Activated B cell treated with CpG ODN at 0.5 μM for 24 hours (primary cell): Measurements from ENCODE around the gene ABCA5. TPM values are rescaled to one million over a fixed set of nuclear protein-coding genes. Genes with fewer than 3 reads are reported as not detected.

Experiments used
- ATAC-seq: fragments of 200-7000 bp; cut with Tn5 transposase; one replicate; pipeline ENCODE4 v1.10.0; 2021; ENCODE audit warnings: low read depth, mild to moderate bottlenecking, moderate library complexity
- CTCF ChIA-PET: fragments of 350-600 bp; sonication (Branson Sonifier 250); formaldehyde crosslinking; loops from one replicate; lab custom pipeline; 2021; ENCODE audit warnings: antibody characterized with exemption; lab: Charles Lee
- POLR2A ChIA-PET: fragments of 350-600 bp; sonication (Branson Sonifier 250); formaldehyde crosslinking; loops from one replicate; lab custom pipeline; 2021; ENCODE audit warnings: antibody characterized with exemption; lab: Charles Lee
- DNase-seq: peaks from one replicate; pipeline ENCODE4 v3.0.0; 2022
- H3K27ac Mint-ChIP-seq: one replicate; pipeline ENCODE4 v1.8.0; 2020; ENCODE audit warnings: mixed read lengths
- H3K27me3 Mint-ChIP-seq: one replicate; pipeline ENCODE4 v1.8.0; 2021; ENCODE audit warnings: mixed read lengths
- H3K36me3 Mint-ChIP-seq: one replicate; pipeline ENCODE4 v1.8.0; 2021; ENCODE audit warnings: low read depth, mixed read lengths
- H3K4me1 Mint-ChIP-seq: one replicate; pipeline ENCODE4 v1.8.0; 2021; ENCODE audit warnings: mixed read lengths
- H3K4me3 Mint-ChIP-seq: one replicate; pipeline ENCODE4 v1.8.0; 2020; ENCODE audit warnings: mild to moderate bottlenecking, mixed read lengths
- H3K9me3 Mint-ChIP-seq: one replicate; pipeline ENCODE4 v1.8.0; 2020; ENCODE audit warnings: mixed read lengths
- intact Hi-C: fragments of 100-400 bp; cut with micrococcal nuclease; formaldehyde crosslinking; loops from one replicate; pipeline ENCODE4 v1.15.1; 2024
- total RNA-seq: library from RNA; stranded (reverse); gene quantifications from 2 replicates; pipeline ENCODE4 v1.2.3, GENCODE V29; 2022
- TF ChIP-seq, protein P1 (sequence below): fragments of 200-600 bp; IDR thresholded peaks from one replicate; pipeline ENCODE4 v1.8.0; 2022; ENCODE audit warnings: antibody characterized with exemption, mild to moderate bottlenecking

ABCA5 gene
- total RNA-seq, 1 donor from 2014 or later = 30.3 TPM

DNA sequence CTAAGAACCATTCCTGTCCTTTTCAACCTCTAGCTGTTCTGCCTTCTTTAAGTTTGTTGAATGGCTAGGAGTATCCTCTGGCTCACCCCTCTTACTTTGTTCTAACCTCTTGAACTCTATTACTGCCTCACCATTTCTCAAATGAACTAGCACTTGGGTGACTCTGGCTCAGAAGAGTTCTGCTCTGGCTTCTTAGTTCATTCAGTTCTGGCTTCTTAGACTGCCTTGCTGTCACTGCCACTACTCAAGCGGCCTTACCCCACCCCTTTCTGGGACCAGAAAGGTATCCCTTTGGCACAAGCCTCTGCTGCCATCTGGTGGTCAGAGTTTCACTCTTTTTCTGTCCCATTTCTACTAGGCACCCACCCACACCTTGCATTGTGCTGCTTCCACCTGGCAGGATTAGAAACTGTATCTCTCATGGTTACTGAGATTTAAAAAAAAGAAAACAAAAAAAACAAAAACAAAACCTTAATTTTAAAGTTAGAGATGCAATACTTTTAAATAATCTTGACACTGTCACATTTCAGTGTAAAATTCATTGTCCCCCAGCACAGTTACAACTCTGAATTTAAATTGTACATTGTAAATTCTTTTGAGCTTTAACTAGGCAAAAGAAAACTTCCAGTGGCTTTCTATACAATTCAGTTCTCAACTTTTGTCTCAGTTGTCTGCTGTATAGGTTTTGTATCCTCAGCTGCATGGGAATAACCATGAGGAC, 91.4 kb downstream of the ABCA5 start:
- H3K27me3 Mint-ChIP-seq = no peaks in the 10 kb centered on the region
- ChIA-PET POLR2A (no interaction called here), CTCF (interaction anchor here (0.6 to 4.4 kb wide), 8 partner anchors 9 to 702 kb away, joined by 3 to 52 read pairs (median 4); no protein-coding TSS in a partner anchor)
- H3K9me3 Mint-ChIP-seq = peaks cover 7% of the 10 kb centered on the region
- H3K36me3 Mint-ChIP-seq = peaks cover 3% of the 10 kb centered on the region
- no peak overlapping the region for H3K27ac Mint-ChIP-seq
- DNase-seq (peak; percentile 42), ATAC-seq (peak; percentile 95)
- TF ChIP-seq, protein P1, sequence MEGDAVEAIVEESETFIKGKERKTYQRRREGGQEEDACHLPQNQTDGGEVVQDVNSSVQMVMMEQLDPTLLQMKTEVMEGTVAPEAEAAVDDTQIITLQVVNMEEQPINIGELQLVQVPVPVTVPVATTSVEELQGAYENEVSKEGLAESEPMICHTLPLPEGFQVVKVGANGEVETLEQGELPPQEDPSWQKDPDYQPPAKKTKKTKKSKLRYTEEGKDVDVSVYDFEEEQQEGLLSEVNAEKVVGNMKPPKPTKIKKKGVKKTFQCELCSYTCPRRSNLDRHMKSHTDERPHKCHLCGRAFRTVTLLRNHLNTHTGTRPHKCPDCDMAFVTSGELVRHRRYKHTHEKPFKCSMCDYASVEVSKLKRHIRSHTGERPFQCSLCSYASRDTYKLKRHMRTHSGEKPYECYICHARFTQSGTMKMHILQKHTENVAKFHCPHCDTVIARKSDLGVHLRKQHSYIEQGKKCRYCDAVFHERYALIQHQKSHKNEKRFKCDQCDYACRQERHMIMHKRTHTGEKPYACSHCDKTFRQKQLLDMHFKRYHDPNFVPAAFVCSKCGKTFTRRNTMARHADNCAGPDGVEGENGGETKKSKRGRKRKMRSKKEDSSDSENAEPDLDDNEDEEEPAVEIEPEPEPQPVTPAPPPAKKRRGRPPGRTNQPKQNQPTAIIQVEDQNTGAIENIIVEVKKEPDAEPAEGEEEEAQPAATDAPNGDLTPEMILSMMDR = peak; percentile 29
- intact Hi-C loops = loop anchor here (1.0 to 10.0 kb wide), 5 partner anchors 117 to 698 kb away; no protein-coding TSS in a partner anchor
- H3K4me3 Mint-ChIP-seq = no peak overlapping the region
- peaks cover 5% of the 10 kb centered on the region for H3K4me1 Mint-ChIP-seq

DNA sequence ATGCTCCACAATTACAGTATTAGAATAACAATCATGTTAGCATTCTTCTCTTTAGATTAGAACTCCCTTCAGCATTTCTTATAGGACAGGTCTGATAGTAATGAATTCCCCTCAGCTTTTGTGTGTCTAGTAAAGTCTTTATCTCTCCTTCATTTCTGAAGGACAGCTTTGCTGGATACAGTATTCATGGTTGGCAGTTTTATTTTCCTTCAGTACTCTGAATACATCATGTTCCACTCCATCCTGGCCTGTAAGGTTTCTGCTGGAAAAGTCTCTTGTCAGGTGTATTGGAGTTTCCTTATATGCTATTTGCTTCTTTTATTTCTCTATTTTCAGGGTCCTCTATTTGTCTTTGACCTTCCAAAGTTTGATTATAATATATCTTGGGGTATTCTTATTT, 94.3 kb downstream of the ABCA5 start:
- no peak overlapping the region for H3K27ac Mint-ChIP-seq
- no peaks in the 10 kb centered on the region for H3K27me3 Mint-ChIP-seq
- ChIA-PET POLR2A (no interaction called here), CTCF (interaction anchor here (2.4 to 4.4 kb wide), 2 partner anchors 456 to 461 kb away, joined by 9 to 52 read pairs; no protein-coding TSS in a partner anchor)
- peaks cover 13% of the 10 kb centered on the region for H3K4me1 Mint-ChIP-seq
- ATAC-seq = no peak
- TF ChIP-seq, protein P1 = no peak
- H3K4me3 Mint-ChIP-seq = no peak overlapping the region
- intact Hi-C loops = loop anchor here (5.0 to 10.0 kb wide), 2 partner anchors 165 to 258 kb away; no protein-coding TSS in a partner anchor
- H3K9me3 Mint-ChIP-seq = peaks cover 7% of the 10 kb centered on the region
- peaks cover 3% of the 10 kb centered on the region for H3K36me3 Mint-ChIP-seq
- no peak for DNase-seq

DNA sequence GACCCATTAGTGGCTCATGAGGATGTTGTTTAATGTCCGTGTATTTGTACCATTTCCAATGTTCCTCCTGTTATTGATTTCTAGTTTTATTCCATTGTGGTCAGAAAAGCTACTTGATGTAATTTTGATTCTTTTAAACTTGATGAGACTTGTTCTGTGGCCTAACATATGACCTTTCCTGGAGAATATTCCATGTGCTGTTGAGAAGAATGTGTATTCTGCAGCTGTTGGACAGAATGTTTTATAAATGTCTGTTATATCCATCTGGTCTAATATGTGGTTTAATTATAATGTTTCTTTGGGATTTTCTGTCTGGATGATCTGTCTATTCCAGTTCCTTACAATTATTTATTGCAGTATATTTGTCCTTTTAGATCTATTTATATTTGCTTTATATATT, 95.4 kb downstream of the ABCA5 start:
- ChIA-PET CTCF (no interaction called here), POLR2A (no interaction called here)
- DNase-seq (no peak), ATAC-seq (no peak)
- Mint-ChIP-seq H3K36me3 (peaks cover 3% of the 10 kb centered on the region), H3K27me3 (no peaks in the 10 kb centered on the region), H3K4me3 (no peak overlapping the region), H3K9me3 (peaks cover 7% of the 10 kb centered on the region), H3K4me1 (peaks cover 17% of the 10 kb centered on the region), H3K27ac (no peak overlapping the region)
- intact Hi-C loops = loop anchor here (5.0 to 10.0 kb wide), 2 partner anchors 164 to 257 kb away; no protein-coding TSS in a partner anchor
- TF ChIP-seq, protein P1 = no peak

DNA sequence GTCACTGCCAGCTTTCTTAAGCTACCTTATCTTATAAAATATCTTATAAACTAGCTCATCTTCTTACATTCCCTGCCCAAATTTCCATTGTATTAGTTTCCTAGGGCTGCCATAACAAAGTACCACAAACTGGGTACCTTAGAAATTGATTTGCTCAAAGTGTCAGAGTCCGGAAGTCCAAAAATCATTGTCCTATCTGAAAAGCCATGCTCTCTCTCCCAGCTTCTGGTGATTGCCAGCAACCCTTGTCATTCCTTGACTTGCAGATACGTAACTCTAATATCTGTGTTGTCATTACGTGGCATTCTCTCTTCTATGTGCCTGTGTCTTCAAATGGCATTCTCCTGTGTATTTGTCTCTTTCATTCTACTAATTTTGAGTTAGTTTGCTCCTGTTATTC, 96.0 kb downstream of the ABCA5 start:
- Mint-ChIP-seq H3K27ac (no peak overlapping the region), H3K27me3 (no peaks in the 10 kb centered on the region), H3K36me3 (peaks cover 3% of the 10 kb centered on the region), H3K4me3 (no peak overlapping the region), H3K9me3 (peaks cover 7% of the 10 kb centered on the region), H3K4me1 (peaks cover 17% of the 10 kb centered on the region)
- ChIA-PET POLR2A (no interaction called here), CTCF (no interaction called here)
- DNase-seq (no peak), ATAC-seq (no peak)
- intact Hi-C loops = loop anchor here (5.0 to 10.0 kb wide), 2 partner anchors 164 to 256 kb away; no protein-coding TSS in a partner anchor
- TF ChIP-seq, protein P1 = no peak

DNA sequence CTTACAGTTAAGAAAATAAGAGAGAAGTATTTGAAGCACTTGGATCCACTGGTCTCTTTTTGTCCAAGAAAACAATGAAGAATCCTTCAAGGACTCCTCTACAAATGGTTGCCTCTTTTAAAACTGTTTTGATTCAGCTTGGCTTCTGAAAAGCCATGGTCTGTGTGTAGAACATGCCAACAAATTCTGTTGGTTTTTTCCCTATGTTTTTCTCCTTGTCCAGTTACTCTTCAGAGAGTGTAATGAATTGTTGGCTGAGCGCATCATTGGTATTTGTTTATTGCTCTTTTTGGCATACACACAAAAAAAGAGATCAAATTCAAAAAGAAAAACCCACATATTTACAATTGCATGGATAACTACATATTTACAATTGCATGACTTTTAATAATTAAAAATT, 98.4 kb downstream of the ABCA5 start, which contains the start of gene ABCA10:
ABCA10 (minus strand) TSS at position 249 of the 400 bp plus-strand sequence. CDS start 3,466 bp downstream, outside the sequence.
- TF ChIP-seq, protein P1 = no peak
- ATAC-seq = no peak
- no peaks in the 10 kb centered on the region for H3K27me3 Mint-ChIP-seq
- ChIA-PET POLR2A (no interaction called here), CTCF (no interaction called here)
- peaks cover 3% of the 10 kb centered on the region for H3K36me3 Mint-ChIP-seq
- H3K4me1 Mint-ChIP-seq = peaks cover 19% of the 10 kb centered on the region
- intact Hi-C loops = no loop called here
- H3K4me3 Mint-ChIP-seq = no peak within 1 kb of the TSS
- DNase-seq = no peak
- H3K27ac Mint-ChIP-seq = peak within 1 kb of the TSS; percentile 6
- peaks cover 6% of the 10 kb centered on the region for H3K9me3 Mint-ChIP-seq
